ENCODE measurements around the gene UBE2M.

Gene UBE2M

GRCh38 chr19:58573658-58574164 lies 15.3 kb upstream of the UBE2M start:
- H3K27ac ChIP-seq: peak overlapping the region; percentile 96
- CTCF ChIA-PET: no interaction called here
- POLR2A ChIA-PET (ENCODE audit: low non-redundant PET): no interaction called here
- DNase-seq (ENCODE audit: low spot score): no peak
- TF ChIP-seq, protein P1, sequence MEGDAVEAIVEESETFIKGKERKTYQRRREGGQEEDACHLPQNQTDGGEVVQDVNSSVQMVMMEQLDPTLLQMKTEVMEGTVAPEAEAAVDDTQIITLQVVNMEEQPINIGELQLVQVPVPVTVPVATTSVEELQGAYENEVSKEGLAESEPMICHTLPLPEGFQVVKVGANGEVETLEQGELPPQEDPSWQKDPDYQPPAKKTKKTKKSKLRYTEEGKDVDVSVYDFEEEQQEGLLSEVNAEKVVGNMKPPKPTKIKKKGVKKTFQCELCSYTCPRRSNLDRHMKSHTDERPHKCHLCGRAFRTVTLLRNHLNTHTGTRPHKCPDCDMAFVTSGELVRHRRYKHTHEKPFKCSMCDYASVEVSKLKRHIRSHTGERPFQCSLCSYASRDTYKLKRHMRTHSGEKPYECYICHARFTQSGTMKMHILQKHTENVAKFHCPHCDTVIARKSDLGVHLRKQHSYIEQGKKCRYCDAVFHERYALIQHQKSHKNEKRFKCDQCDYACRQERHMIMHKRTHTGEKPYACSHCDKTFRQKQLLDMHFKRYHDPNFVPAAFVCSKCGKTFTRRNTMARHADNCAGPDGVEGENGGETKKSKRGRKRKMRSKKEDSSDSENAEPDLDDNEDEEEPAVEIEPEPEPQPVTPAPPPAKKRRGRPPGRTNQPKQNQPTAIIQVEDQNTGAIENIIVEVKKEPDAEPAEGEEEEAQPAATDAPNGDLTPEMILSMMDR (conservative IDR thresholded peaks at IDR 0.05; ENCODE audit: low read depth): no peak

- peak; percentile 97 for DNase-seq (ENCODE audit: low spot score)
- CTCF ChIA-PET: interaction anchor here (0.5 kb wide), 1 partner anchor 11 kb away, joined by 3 read pairs; no protein-coding TSS in a partner anchor
Observed at GRCh38 chr19:58572818-58573657, 14.6 kb upstream of the UBE2M start, which contains the start of gene MZF1. Gene MZF1 (minus strand): TSS chr19:58573335. CDS start chr19:58571389, 1,946 bp downstream.

GRCh38 chr19:58572026-58572817 lies 13.8 kb upstream of the UBE2M start:
- ChIA-PET CTCF (interaction anchor here (0.5 to 0.6 kb wide), 2 partner anchors 10 to 52 kb away, joined by 3 read pairs; no protein-coding TSS in a partner anchor), POLR2A (ENCODE audit: low non-redundant PET) (interaction anchor here (0.5 kb wide), 1 partner anchor 19 kb away, joined by 3 read pairs; no protein-coding TSS in a partner anchor)
- DNase-seq (ENCODE audit: low spot score): no peak
- peak overlapping the region; percentile 96 for H3K27ac ChIP-seq
- TF ChIP-seq, protein P1 (conservative IDR thresholded peaks at IDR 0.05; ENCODE audit: low read depth): no peak

More at GRCh38 chr19:58572818-58573657, 14.6 kb upstream of the UBE2M start, which contains the start of gene MZF1:
- POLR2A ChIA-PET (ENCODE audit: low non-redundant PET): no interaction called here
- TF ChIP-seq, protein P1 (conservative IDR thresholded peaks at IDR 0.05; ENCODE audit: low read depth): no peak
- H3K27ac ChIP-seq: peak within 1 kb of the TSS; percentile 96

DNA sequence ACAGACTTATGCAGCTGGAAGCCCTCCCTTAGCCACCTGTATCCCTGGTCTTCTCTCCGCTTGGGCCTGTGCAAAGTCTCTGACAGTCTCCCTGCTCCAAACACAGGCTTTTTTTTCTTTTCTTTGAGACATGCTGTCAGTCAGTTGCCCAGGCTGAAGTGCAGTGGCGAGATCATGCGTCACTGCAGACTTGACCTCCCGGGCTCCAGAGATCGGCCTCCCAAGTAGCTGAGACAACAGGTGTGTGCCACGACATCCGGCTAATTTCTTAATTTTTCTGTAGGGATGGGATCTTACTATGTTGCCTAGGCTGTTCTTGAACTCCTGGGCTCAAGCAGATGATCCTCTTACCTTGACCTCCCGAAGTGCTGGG lies 13.2 kb upstream of the UBE2M start:
- ChIA-PET CTCF (no interaction called here), POLR2A (ENCODE audit: low non-redundant PET) (no interaction called here)
- DNase-seq (ENCODE audit: low spot score): no peak
- H3K27ac ChIP-seq: peak overlapping the region; percentile 96
- TF ChIP-seq, protein P1 (conservative IDR thresholded peaks at IDR 0.05; ENCODE audit: low read depth): no peak

DNA sequence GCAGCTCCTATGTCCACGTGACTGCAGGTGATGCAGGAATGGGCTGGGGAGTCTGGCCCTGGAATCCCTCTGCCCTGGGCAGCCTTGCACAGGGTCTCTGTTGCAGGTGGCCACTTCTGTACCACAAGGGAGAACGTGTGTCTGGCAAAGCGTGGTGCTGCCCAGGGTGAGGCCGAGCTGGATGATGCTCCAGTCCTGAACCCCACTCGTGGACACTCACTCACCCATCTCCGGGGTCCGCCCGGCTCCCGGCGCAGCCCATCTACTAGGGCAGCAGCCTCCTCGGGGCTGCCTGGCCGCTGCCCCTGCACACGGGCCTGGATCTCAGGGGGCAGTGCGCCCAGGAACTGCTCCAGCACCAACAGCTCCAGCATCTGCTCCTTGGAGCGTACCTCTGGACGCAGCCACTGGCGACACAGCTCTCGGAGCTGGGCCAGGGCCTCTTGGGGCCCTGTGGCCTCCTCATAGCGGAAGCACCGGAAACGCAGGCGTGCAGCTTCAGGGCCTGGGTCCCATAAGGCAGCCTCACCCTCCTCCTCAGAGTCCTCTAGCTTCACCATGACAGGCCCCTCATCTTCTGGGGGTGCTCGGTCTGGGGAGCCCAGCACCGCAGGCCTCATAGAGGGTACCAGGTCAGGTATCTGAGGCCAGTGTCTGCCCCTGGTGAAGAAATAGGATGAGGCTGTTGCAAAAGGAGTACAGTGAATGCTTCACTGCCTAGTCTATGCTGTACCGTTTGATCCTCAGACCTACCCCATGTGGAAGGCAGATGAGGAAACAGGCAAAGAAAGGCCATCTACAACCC lies 12.6 kb upstream of the UBE2M start:
- ChIA-PET POLR2A (ENCODE audit: low non-redundant PET) (no interaction called here), CTCF (no interaction called here)
- TF ChIP-seq, protein P1 (conservative IDR thresholded peaks at IDR 0.05; ENCODE audit: low read depth): no peak
- DNase-seq (ENCODE audit: low spot score): no peak
- H3K27ac ChIP-seq: peak overlapping the region; percentile 96
